IMR-90 (cell line): ENCODE results near the gene LRRC41. TPM values are rescaled to one million over a fixed set of nuclear protein-coding genes. Genes with fewer than 3 reads are reported as not detected.

Source experiments
- ATAC-seq: fragments of 200-7000 bp; cut with Tn5 transposase; 2 replicates; pipeline ENCODE4 v1.9.1; 2020; ENCODE audit warnings: low read depth, mild to moderate bottlenecking, moderate library complexity
- BruUV-seq: library from RNA; stranded (reverse); fragments of 400-500 nt; replicated peaks from 2 replicates; lab custom pipeline; 2021; lab: Mats Ljungman, UMichigan
- CTCF ChIA-PET: fragments of 300-600 bp; formaldehyde crosslinking; extraction: SDS; loops from one replicate; lab custom pipeline; 2021; ENCODE audit warnings: antibody characterized with exemption; lab: Yijun Ruan, JAX
- POLR2A ChIA-PET: fragments of 300-600 bp; sonication (Branson Sonifier 250); formaldehyde crosslinking; loops from one replicate; lab custom pipeline; 2022; ENCODE audit warnings: antibody characterized with exemption; ENCODE audit not compliant: unreplicated experiment; lab: Charles Lee
- DNase-seq: peaks from one replicate; pipeline ENCODE4 v3.0.0; 2013
- H2AFZ ChIP-seq: replicated peaks from 2 replicates; pipeline ENCODE3; 2013; ENCODE audit warnings: low read length, mild to moderate bottlenecking; ENCODE audit not compliant: poor library complexity
- H2AK5ac ChIP-seq: 2 replicates; pipeline ENCODE4 v1.6.1; 2013; ENCODE audit warnings: low read depth, low read length, inconsistent platforms
- H2AK9ac ChIP-seq: replicated peaks from 2 replicates; pipeline ENCODE3; 2013; ENCODE audit warnings: mild to moderate bottlenecking, low read depth, low read length, moderate library complexity; ENCODE audit not compliant: poor library complexity
- H2BK120ac ChIP-seq: 2 replicates; pipeline ENCODE4 v1.6.1; 2013; ENCODE audit warnings: low read depth, low read length, inconsistent platforms
- H2BK15ac ChIP-seq: 3 replicates; pipeline ENCODE4 v1.6.1; 2013; ENCODE audit warnings: low read depth, low read length, inconsistent platforms
- H2BK20ac ChIP-seq: 2 replicates; pipeline ENCODE4 v1.6.1; 2013; ENCODE audit warnings: low read depth, mild to moderate bottlenecking, inconsistent platforms, low read length, moderate library complexity
- H2BK5ac ChIP-seq: 2 replicates; pipeline ENCODE4 v1.6.1; 2013; ENCODE audit warnings: mild to moderate bottlenecking, low read depth, low read length, inconsistent platforms; ENCODE audit not compliant: poor library complexity, severe bottlenecking
- H3K14ac ChIP-seq: replicated peaks from 2 replicates; pipeline ENCODE4 v1.6.1; 2013; ENCODE audit warnings: low read depth, low read length, inconsistent platforms
- H3K18ac ChIP-seq: 2 replicates; pipeline ENCODE4 v1.6.1; 2013; ENCODE audit warnings: low read depth, low read length, control low read depth
- H3K23ac ChIP-seq: 2 replicates; pipeline ENCODE4 v1.6.1; 2013; ENCODE audit warnings: low read depth, low read length, inconsistent platforms
- H3K27ac ChIP-seq: 2 replicates; pipeline ENCODE4 v1.5.1; 2013; ENCODE audit warnings: mild to moderate bottlenecking, control low read depth, low read length; ENCODE audit not compliant: insufficient read depth
- H3K27me3 ChIP-seq: 2 replicates; pipeline ENCODE4 v1.6.1; 2013; ENCODE audit warnings: low read length; ENCODE audit not compliant: control insufficient read depth, insufficient read depth
- H3K36me3 ChIP-seq: 2 replicates; pipeline ENCODE4 v1.6.1; 2013; ENCODE audit warnings: low read length, mixed read lengths; ENCODE audit not compliant: control insufficient read depth, insufficient read depth
- H3K4ac ChIP-seq: 2 replicates; pipeline ENCODE4 v1.6.1; 2013; ENCODE audit warnings: low read depth, low read length, inconsistent platforms
- H3K4me1 ChIP-seq: 2 replicates; pipeline ENCODE4 v1.6.1; 2013; ENCODE audit warnings: low read length, mixed read lengths; ENCODE audit not compliant: control insufficient read depth, insufficient read depth
- H3K4me2 ChIP-seq: 2 replicates; pipeline ENCODE4 v1.6.1; 2013; ENCODE audit warnings: low read depth, mild to moderate bottlenecking, control low read depth, low read length, moderate library complexity
- H3K4me3 ChIP-seq: 2 replicates; pipeline ENCODE4 v1.5.1; 2013; ENCODE audit warnings: low read depth, mild to moderate bottlenecking, control low read depth, low read length, moderate library complexity; ENCODE audit not compliant: insufficient read depth
- H3K56ac ChIP-seq: 2 replicates; pipeline ENCODE4 v1.6.1; 2013; ENCODE audit warnings: low read length, inconsistent platforms; ENCODE audit not compliant: insufficient read depth; ENCODE audit errors: extremely low read depth
- H3K79me1 ChIP-seq, 2 experiments: 2 replicates each; pipeline ENCODE4 v1.6.1; 2013; ENCODE audit warnings: low read length in 2 of 2, inconsistent platforms in 1 of 2, low read depth in 1 of 2
- H3K9ac ChIP-seq: 2 replicates; pipeline ENCODE4 v1.6.1; 2013; ENCODE audit warnings: low read depth, low read length, control low read depth
- H3K9me1 ChIP-seq: 2 replicates; pipeline ENCODE4 v1.6.1; 2013; ENCODE audit warnings: low read length, inconsistent platforms; ENCODE audit not compliant: insufficient read depth
- H3K9me3 ChIP-seq: 2 replicates; pipeline ENCODE4 v1.6.1; 2013; ENCODE audit warnings: low read length; ENCODE audit not compliant: control insufficient read depth, insufficient read depth
- H4K20me1 ChIP-seq: 2 replicates; pipeline ENCODE4 v1.6.1; 2013; ENCODE audit warnings: low read length, inconsistent platforms; ENCODE audit not compliant: insufficient read depth
- H4K5ac ChIP-seq: 2 replicates; pipeline ENCODE4 v1.6.1; 2013; ENCODE audit warnings: mild to moderate bottlenecking, low read depth, low read length, control low read depth
- H4K8ac ChIP-seq, 2 experiments: 2 replicates each; pipeline ENCODE4 v1.6.1; 2013; ENCODE audit warnings: low read depth in 2 of 2, low read length in 2 of 2, control low read depth in 1 of 2, inconsistent platforms in 1 of 2
- H4K91ac ChIP-seq: 2 replicates; pipeline ENCODE4 v1.6.1; 2013; ENCODE audit warnings: low read depth, low read length, inconsistent platforms; ENCODE audit not compliant: insufficient read depth
- BHLHE40 ChIP-seq: fragments of 150-350 bp; IDR thresholded peaks from 2 replicates; pipeline ENCODE4 v1.6.1; 2016; ENCODE audit warnings: mild to moderate bottlenecking, low read depth, low read length
- CHD1 ChIP-seq: IDR thresholded peaks from 2 replicates; pipeline ENCODE4 v1.6.1; 2012; ENCODE audit warnings: low read depth, low read length, improper control_type of control experiment
- MAFK ChIP-seq: IDR thresholded peaks from 2 replicates; pipeline ENCODE4 v1.6.1; 2012; ENCODE audit warnings: low read depth, low read length, improper control_type of control experiment
- MXI1 ChIP-seq: IDR thresholded peaks from 2 replicates; pipeline ENCODE4 v1.6.1; 2012; ENCODE audit warnings: low read depth, mild to moderate bottlenecking, low read length, moderate library complexity, borderline replicate concordance
- NFE2L2 ChIP-seq: fragments of 150-350 bp; IDR thresholded peaks from 2 replicates; pipeline ENCODE4 v1.6.1; 2016; ENCODE audit warnings: low read depth, mild to moderate bottlenecking, low read length
- RCOR1 ChIP-seq: IDR thresholded peaks from 2 replicates; pipeline ENCODE4 v1.6.1; 2012; ENCODE audit warnings: mild to moderate bottlenecking, low read length, improper control_type of control experiment; ENCODE audit not compliant: insufficient replicate concordance
- SMC3 ChIP-seq: fragments of 150-350 bp; IDR thresholded peaks from 2 replicates; pipeline ENCODE4 v1.6.1; 2016; ENCODE audit warnings: low read depth, mild to moderate bottlenecking, antibody characterized with exemption, low read length, moderate library complexity
- WGBS, 2 experiments: methylation state at CpG; one replicate each; pipeline versions ENCODE4 v1.1.5 to v1.1.7; 2013; ENCODE audit warnings: missing lambda C conversion rate in 2 of 2; ENCODE audit not compliant: insufficient read length in 1 of 2; ENCODE audit errors: extremely low coverage in 2 of 2; 5-methylcytosine and 5-hydroxymethylcytosine counted together
- dilution Hi-C: fragments of 300-500 bp; cut with HindIII; formaldehyde crosslinking; loops from one replicate; pipeline ENCODE4 v1.14.3; 2018; ENCODE audit warnings: low sequenced_read_pairs; ENCODE audit not compliant: unreplicated experiment
- in situ Hi-C: fragments of 300-500 bp; cut with MboI; formaldehyde crosslinking; loops from 3 replicates; pipeline ENCODE4 v1.14.3; 2019; ENCODE audit warnings: low sequenced_read_pairs, inconsistent platforms, mixed read lengths
- intact Hi-C: fragments of 100-400 bp; cut with micrococcal nuclease; formaldehyde crosslinking; loops from 2 replicates; pipeline ENCODE4 v1.10.0; 2022
- polyA plus RNA-seq, 3 experiments: library from polyadenylated mRNA; depleted of rRNA; stranded (reverse); fragments of >200 nt; gene quantifications; 2 replicates each; pipeline ENCODE4 v1.2.3, GENCODE V29; 2012; ENCODE audit warnings: low replicate concordance in 1 of 3
- total RNA-seq: library from RNA; depleted of rRNA; stranded (reverse); fragments of >200 nt; gene quantifications from 2 replicates; pipeline ENCODE4 v1.2.3, GENCODE V29; 2012
- TF ChIP-seq, protein P1 (sequence below): fragments of 150-350 bp; IDR thresholded peaks from 2 replicates; pipeline ENCODE4 v1.6.1; 2016; ENCODE audit warnings: low read depth, mild to moderate bottlenecking, low read length, moderate library complexity, borderline replicate concordance
- TF ChIP-seq, protein P2 (sequence below): fragments of 150-350 bp; IDR thresholded peaks from 2 replicates; pipeline ENCODE4 v1.6.1; 2017; ENCODE audit warnings: mild to moderate bottlenecking, antibody characterized with exemption, low read length, low read depth

Gene LRRC41
- total and polyA plus RNA-seq, 2 of the 4 experiments (the other 2 are of a cell fraction), result 67.6 to 83.2 TPM

DNA sequence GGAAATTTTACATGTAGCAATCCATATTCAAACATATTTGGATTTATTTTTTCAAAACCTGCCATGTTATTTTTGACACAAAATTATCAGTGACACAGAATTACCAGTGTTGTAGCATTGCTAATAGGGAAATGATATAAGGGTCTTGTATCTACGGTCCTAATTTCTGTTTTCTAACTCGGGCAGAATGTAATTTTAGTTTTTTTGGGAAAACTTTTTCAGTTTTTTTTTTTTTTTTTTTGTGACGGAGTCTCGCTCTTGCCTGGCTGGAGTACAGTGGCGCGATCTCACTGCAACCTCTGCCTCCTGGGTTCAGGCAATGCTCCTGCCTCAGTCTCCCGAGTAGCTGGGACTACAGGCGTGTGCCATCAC lies 2.7 kb upstream of the LRRC41 start:
- no peak for TF ChIP-seq CHD1
- no peak for TF ChIP-seq RCOR1
- no peak for TF ChIP-seq NFE2L2
- TF ChIP-seq, protein P1, sequence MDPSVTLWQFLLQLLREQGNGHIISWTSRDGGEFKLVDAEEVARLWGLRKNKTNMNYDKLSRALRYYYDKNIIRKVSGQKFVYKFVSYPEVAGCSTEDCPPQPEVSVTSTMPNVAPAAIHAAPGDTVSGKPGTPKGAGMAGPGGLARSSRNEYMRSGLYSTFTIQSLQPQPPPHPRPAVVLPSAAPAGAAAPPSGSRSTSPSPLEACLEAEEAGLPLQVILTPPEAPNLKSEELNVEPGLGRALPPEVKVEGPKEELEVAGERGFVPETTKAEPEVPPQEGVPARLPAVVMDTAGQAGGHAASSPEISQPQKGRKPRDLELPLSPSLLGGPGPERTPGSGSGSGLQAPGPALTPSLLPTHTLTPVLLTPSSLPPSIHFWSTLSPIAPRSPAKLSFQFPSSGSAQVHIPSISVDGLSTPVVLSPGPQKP, result no peak
- no peak for TF ChIP-seq BHLHE40
- TF ChIP-seq SMC3, result no peak
- TF ChIP-seq, protein P2, sequence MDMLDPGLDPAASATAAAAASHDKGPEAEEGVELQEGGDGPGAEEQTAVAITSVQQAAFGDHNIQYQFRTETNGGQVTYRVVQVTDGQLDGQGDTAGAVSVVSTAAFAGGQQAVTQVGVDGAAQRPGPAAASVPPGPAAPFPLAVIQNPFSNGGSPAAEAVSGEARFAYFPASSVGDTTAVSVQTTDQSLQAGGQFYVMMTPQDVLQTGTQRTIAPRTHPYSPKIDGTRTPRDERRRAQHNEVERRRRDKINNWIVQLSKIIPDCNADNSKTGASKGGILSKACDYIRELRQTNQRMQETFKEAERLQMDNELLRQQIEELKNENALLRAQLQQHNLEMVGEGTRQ, result no peak
- TF ChIP-seq MAFK, result no peak
- no peak for TF ChIP-seq MXI1
- Histone ChIP-seq H4K91ac (no peak overlapping the region), H2AFZ (no peak overlapping the region), H3K9me1 (no peaks in the 10 kb centered on the region), H3K27ac (no peak overlapping the region), H2BK5ac (no peak overlapping the region), H2AK9ac (no peak overlapping the region), H2BK15ac (no peak overlapping the region), H3K4me2 (no peak overlapping the region), H3K14ac (no peak overlapping the region), H3K56ac (no peak overlapping the region), H3K9ac (no peak overlapping the region), H3K79me1 (peaks cover 12 to 32% of the 10 kb centered on the region in 2 experiments), H3K9me3 (no peaks in the 10 kb centered on the region), H3K4me3 (no peak overlapping the region), H4K5ac (no peak overlapping the region), H3K23ac (no peak overlapping the region), H3K4ac (no peak overlapping the region), H2BK120ac (no peak overlapping the region), H2AK5ac (no peak overlapping the region), H3K36me3 (peaks cover 16% of the 10 kb centered on the region), H3K4me1 (no peaks in the 10 kb centered on the region), H3K27me3 (no peaks in the 10 kb centered on the region), H3K18ac (no peak overlapping the region), H2BK20ac (no peak overlapping the region), H4K8ac (no peak overlapping the region), H4K20me1 (peaks cover 22% of the 10 kb centered on the region)
- ChIA-PET CTCF (no interaction called here), POLR2A (no interaction called here)
- intact Hi-C loops, result no loop called here
- DNase-seq (no peak), ATAC-seq (no peak)
- dilution Hi-C loops, result no loop called here
- no TSS peak for BruUV-seq
- WGBS, 2 experiments, result no CpG with 5 or more reads among the region's 8 CpGs
- in situ Hi-C loops, result no loop called here
